HepG2 (cell line): ENCODE measurements around the gene TUBGCP4. TPM values are rescaled to one million over a fixed set of nuclear protein-coding genes. Genes with fewer than 3 reads are reported as not detected.

Source experiments
- CEBPZ ChIP-seq: IDR thresholded peaks from 2 replicates; pipeline ENCODE4 v1.6.1; 2012; ENCODE audit warnings: low read length, improper control_type of control experiment
- DRAP1 ChIP-seq: IDR thresholded peaks from 2 replicates; pipeline ENCODE4 v1.6.1; 2016; ENCODE audit warnings: missing genetic modification reagents, missing compliant biosample characterization
- GPN1 ChIP-seq: sonication (generic); formaldehyde crosslinking; IDR thresholded peaks from 2 replicates; pipeline ENCODE4 v1.5.1; 2020; ENCODE audit warnings: missing genetic modification reagents, borderline replicate concordance
- HDAC6 ChIP-seq: fragments of 200-600 bp; sonication (generic); IDR thresholded peaks from 2 replicates; pipeline ENCODE4 v1.7.0; 2017; ENCODE audit warnings: mild to moderate bottlenecking, antibody characterized with exemption, low read length, low read depth
- LCORL ChIP-seq, 2 experiments: fragments of 450-650 bp in 1 of 2; sonication (generic) in 1 of 2; formaldehyde crosslinking in 1 of 2; IDR thresholded peaks; 2 replicates each; pipeline versions ENCODE4 v1.5.0 to v1.6.1; 2017 to 2020; ENCODE audit warnings: antibody characterized with exemption in 1 of 2, missing genetic modification reagents in 1 of 2
- PATZ1 ChIP-seq: sonication (generic); formaldehyde crosslinking; IDR thresholded peaks from 2 replicates; pipeline ENCODE4 v1.4.0; 2020; ENCODE audit warnings: missing genetic modification reagents
- RERE ChIP-seq: IDR thresholded peaks from 2 replicates; pipeline ENCODE4 v1.6.1; 2016; ENCODE audit warnings: low read depth, missing genetic modification reagents, missing compliant biosample characterization
- SRF ChIP-seq: IDR thresholded peaks from 2 replicates; pipeline ENCODE4 v1.6.1; 2011; ENCODE audit warnings: mild to moderate bottlenecking, low read depth, low read length, moderate library complexity
- TERF1 ChIP-seq: sonication (generic); formaldehyde crosslinking; IDR thresholded peaks from 2 replicates; pipeline ENCODE4 v1.8.0; 2022; ENCODE audit warnings: mild to moderate bottlenecking, missing genetic modification reagents, moderate library complexity
- TRIM22 ChIP-seq: fragments of 450-650 bp; IDR thresholded peaks from 2 replicates; pipeline ENCODE4 v1.6.1; 2017
- ZNF205 ChIP-seq: IDR thresholded peaks from 2 replicates; pipeline ENCODE4 v1.6.1; 2018; ENCODE audit warnings: missing biosample characterization, missing genetic modification reagents
- ZNF263 ChIP-seq: sonication (generic); formaldehyde crosslinking; IDR thresholded peaks from 2 replicates; pipeline ENCODE4 v1.4.0; 2020; ENCODE audit warnings: missing genetic modification reagents
- ZNF33B ChIP-seq: sonication (generic); formaldehyde crosslinking; IDR thresholded peaks from 2 replicates; pipeline ENCODE4 v1.5.1; 2020; ENCODE audit warnings: mild to moderate bottlenecking, missing genetic modification reagents
- polyA plus RNA-seq, 8 experiments: library from polyadenylated mRNA; depleted of rRNA in 3 of 8; stranded (reverse) in 7 of 8; unstranded in 1 of 8; fragments of >200 nt; fragmentation: Illumina TruSeq in 4 of 8; extraction: Trizol in 4 of 8; gene quantifications; 2 replicates each; pipeline versions ENCODE4 v1.2.1 to v1.2.3, GENCODE V29; 2011 to 2016; ENCODE audit warnings: low read depth in 4 of 8, missing spikeins in 1 of 8, mixed read lengths in 1 of 8; ENCODE audit not compliant: insufficient read depth in 1 of 8
- total RNA-seq, 5 experiments: library from RNA; depleted of rRNA; stranded (reverse); fragments of >200 nt; fragmentation: Illumina TruSeq; extraction: Trizol; gene quantifications; 2 replicates each; pipeline ENCODE4 v1.2.3, GENCODE V29; 2016; ENCODE audit warnings: low read depth in 1 of 5

Gene TUBGCP4
- total and polyA plus RNA-seq, 2 of the 13 experiments (the other 11 are each of a cell fraction or from before 2014, with no cell fraction given) = 15.0 to 20.5 TPM

- TF ChIP-seq CEBPZ (no peak), DRAP1 (peak; percentile 93), TRIM22 (no peak), TERF1 (CRISPR knock-in tag) (no peak; the same call in 1 of the 2 replicates), GPN1 (CRISPR knock-in tag) (no peak; the same call in 1 of the 2 replicates), HDAC6 (no peak), RERE (CRISPR knock-in tag) (no peak), PATZ1 (CRISPR knock-in tag) (peak; percentile 38), SRF (no peak), ZNF263 (CRISPR knock-in tag) (no peak), ZNF205 (CRISPR knock-in tag) (0 out of 2 replicates have a peak, but pooled peaks have one; percentile 34), ZNF33B (CRISPR knock-in tag) (no peak), LCORL (IDR thresholded peaks at IDR 0.05) (no peak), LCORL (CRISPR knock-in tag; IDR thresholded peaks at IDR 0.05) (peak; percentile 78)
These were observed 40.7 kb upstream of the TUBGCP4 start, which contains the start of gene LCMT2 (continued) for GRCh38 chr15:43329960-43330779.
